Glomerular endothelial cell (primary cell): ENCODE data around the gene TSPAN17. TPM values are rescaled to one million over a fixed set of nuclear protein-coding genes. Genes with fewer than 3 reads are reported as not detected.

Experiments
- DNase-seq: peaks from one replicate; pipeline ENCODE4 v3.0.0-alpha.2; 2011; ENCODE audit warnings: low read depth, low spot score; ENCODE audit errors: extremely low read depth
- total RNA-seq: library from RNA; depleted of rRNA; stranded (reverse); fragments of >200 nt; gene quantifications from 2 replicates; pipeline ENCODE4 v1.2.3, GENCODE V29; 2015

The TSPAN17 gene
- total RNA-seq, 1 donor from 2014 or later: 53.1 TPM

DNA sequence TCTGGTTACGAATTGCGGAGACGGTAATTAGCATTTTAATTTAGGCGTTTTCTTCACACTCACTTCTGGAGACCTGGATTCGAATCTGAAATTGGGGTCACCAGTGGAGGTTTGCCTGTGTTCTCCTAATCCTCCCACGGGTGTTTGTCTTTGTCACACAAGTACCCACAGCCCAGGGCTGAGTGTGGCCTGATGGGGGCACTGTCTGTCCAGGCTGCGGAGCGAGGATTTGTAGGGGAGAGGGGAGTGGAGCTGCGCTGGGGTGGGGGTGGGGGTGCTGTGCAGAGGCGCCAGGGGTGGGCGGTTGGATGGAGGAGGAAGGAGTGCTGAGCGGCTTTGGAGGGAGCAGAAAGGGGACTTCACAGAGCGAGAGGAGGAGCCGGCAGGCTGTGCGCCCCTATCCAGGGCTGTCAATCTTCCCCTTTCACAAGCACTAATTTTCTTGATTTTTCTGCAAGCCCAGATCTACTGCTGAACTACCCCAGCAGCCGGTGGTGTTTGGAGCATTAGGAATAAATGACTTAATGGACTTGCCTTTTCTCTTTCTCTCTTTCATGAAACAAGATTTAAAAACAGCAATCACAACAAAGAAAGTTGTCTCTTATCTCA is 53.1 kb downstream of the TSPAN17 start:
- DNase-seq: no peak

- DNase-seq: no peak
Observed at GRCh38 chr5:176702671-176703641, 55.7 kb downstream of the TSPAN17 start.

DNA sequence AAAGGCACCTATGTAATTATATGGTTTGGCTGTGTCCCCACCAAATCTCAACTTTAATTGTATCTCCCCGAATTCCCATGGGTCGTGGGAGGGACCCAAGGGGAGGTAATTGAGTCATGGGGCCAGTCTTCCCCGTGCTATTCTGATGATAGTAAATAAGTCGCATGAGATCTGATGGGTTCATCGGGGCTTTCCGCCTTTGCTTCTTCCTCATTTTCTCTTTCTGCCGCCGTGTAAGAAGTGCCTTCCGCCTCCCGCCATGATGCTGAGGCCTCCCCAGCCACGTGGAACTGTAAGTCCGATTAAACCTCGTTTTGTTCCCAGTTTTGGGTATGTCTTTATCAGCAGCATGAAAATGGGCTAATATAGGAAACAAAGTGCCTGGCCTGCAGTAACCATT is 56.6 kb downstream of the TSPAN17 start:
- DNase-seq: no peak

DNA sequence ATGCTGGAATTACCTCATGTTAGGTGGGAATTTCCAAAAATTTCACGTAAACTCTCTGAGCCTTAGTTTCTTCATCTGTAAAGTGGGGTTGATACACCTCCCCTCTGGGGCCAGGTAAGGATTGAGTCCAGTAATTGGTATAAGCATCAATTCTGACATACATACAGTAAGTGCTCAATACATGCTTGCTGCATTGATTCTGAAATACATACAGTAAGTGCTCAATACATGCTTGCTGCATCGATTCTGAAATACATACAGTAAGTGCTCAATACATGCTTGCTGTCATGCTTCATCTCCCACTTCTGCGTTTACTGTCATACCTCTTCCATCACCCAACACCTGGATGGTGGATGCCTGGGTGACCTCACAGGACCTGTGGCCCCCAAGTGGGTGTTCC is 57.1 kb downstream of the TSPAN17 start:
- no peak for DNase-seq

- DNase-seq: no peak
Observed at GRCh38 chr5:176704817-176705216, 57.5 kb downstream of the TSPAN17 start.

Other genes starting within 250 kb of the TSPAN17 start
- 131 and 164 TPM in 2 replicates for gene CLTB, start 230.9 kb upstream of the TSPAN17 start, total RNA-seq
- gene FAF2, start 199.1 kb upstream of the TSPAN17 start, total RNA-seq: 38.4 and 44.9 TPM in 2 replicates
- 12.6 and 26.1 TPM in 2 replicates for gene RNF44, start 110.1 kb upstream of the TSPAN17 start, total RNA-seq
- not detected in 2 replicates for gene CDHR2, start 98.1 kb upstream of the TSPAN17 start, total RNA-seq
- gene GPRIN1, start 37.3 kb upstream of the TSPAN17 start, total RNA-seq: 12.3 and 13.1 TPM in 2 replicates
- 0.70 and 1.8 TPM in 2 replicates for gene SNCB, start 16.9 kb upstream of the TSPAN17 start, total RNA-seq
- gene EIF4E1B, start 16.8 kb upstream of the TSPAN17 start, total RNA-seq: 0.06 TPM in 1 of 2 replicates, not detected in the other
- gene UNC5A, start 163.1 kb downstream of the TSPAN17 start, total RNA-seq: 18.5 and 24.0 TPM in 2 replicates